Measurements from ENCODE around the gene VCP.

The VCP gene

DNA sequence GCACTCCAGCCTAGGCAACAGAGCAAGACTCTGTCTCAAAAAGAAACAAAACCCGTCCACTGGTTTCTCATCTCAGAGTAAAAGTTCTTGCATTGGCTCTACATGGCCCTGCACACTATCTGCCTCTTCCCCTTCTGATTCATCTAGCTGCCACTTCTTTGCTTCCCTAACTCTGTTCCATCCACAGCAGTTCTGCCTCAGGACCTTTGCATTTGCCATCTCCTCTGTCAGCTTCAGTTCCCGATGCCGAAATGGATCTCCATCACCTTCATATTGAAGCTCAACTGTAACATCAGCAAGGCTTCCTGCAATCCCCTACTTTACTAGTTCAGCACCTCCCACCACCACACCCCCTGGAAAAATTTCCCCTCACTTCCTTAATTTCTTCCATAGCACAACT is 25.1 kb upstream of the VCP start:
- peaks cover 12% of the 10 kb centered on the region for H3K36me3 ChIP-seq (ENCODE audit: control insufficient read depth, insufficient read depth, low read length)

DNA sequence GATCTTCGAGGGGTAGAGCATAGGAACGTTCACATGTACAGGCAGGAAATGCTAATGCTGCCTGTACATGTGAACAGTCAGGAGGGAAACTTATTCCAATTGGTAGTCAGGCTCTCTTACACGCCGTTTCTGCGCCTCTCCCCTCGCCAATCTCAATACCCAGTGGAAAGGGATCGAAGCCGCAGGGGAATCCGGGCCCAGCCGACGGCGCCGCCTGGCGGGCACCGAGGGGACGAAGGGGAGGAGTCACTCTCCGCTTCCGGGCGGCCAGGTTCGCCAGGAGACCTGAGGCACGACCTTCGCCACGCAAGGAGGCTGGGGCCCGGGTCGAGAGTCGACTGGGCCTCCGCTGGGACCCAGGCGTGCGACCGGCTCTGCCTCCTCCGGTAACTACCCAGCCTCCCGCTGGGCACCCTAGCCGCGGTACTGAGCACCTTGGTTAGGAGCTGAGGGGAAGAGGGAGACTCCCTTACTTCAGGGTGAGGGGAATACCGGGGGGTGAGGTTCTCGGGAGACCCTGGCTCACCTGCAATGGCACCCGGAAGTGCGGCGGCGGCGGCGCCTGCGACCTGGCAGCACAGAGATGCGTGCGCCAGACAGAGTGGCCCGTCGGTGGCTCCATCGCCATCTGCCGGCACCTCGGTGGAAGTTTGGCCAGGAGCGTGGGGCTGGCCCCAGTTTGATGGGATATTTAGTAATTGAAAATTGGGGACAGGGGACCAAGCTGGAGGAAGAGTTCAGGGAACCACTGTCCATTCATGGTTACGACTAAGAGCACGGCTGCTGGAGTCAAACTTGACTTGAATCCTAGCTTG is 23.8 kb upstream of the VCP start, which contains the start of gene PIGO:
Gene PIGO, minus strand, starts transcription at position 557 of the 815 bp plus-strand sequence. CDS start 1,026 bp downstream, outside the sequence.
- H3K9ac ChIP-seq (ENCODE audit: low read depth, low read length): peak within 1 kb of the TSS; percentile 96
- no peaks in the 10 kb centered on the region for H3K27me3 ChIP-seq (ENCODE audit: control insufficient read depth, insufficient read depth, low read length)
- peaks cover 25% of the 10 kb centered on the region for H3K36me3 ChIP-seq (ENCODE audit: control insufficient read depth, insufficient read depth, low read length)
- H3K9me3 ChIP-seq (ENCODE audit: control insufficient read depth, insufficient read depth, low read length): no peaks in the 10 kb centered on the region
- peak within 1 kb of the TSS; percentile 96 for H3K4me3 ChIP-seq (ENCODE audit: low read depth, low read length)
- no peaks in the 10 kb centered on the region for H3K4me1 ChIP-seq (ENCODE audit: control insufficient read depth, insufficient read depth, low read length)

More for the DNA sequence above, 25.1 kb upstream of the VCP start:
- H3K9ac ChIP-seq (ENCODE audit: low read depth, low read length): no peak overlapping the region
- H3K4me3 ChIP-seq (ENCODE audit: low read depth, low read length): no peak overlapping the region
- H3K27me3 ChIP-seq (ENCODE audit: control insufficient read depth, insufficient read depth, low read length): no peaks in the 10 kb centered on the region
- no peaks in the 10 kb centered on the region for H3K9me3 ChIP-seq (ENCODE audit: control insufficient read depth, insufficient read depth, low read length)
- H3K4me1 ChIP-seq (ENCODE audit: control insufficient read depth, insufficient read depth, low read length): peaks cover 2% of the 10 kb centered on the region

DNA sequence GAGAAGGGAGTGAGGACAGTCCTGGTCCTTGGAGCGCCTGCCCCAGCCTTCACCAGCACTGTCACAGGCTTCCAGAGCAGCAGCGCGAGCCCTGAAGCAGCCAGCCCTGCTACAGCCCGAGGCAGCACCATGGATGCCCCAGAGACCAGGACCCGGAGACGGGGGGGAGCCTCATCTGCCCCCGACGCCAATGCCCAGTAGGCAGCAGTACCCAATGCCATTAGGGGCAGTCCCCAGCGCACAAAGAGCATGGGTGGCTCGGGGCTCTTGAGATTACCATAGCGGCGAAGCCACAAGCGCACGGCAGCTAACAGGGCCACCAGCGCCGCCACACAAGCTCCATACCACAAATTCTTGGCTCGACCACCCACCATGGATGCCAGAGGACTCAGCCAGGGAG is 19.1 kb upstream of the VCP start:
- H3K4me1 ChIP-seq (ENCODE audit: control insufficient read depth, insufficient read depth, low read length): no peaks in the 10 kb centered on the region
- H3K36me3 ChIP-seq (ENCODE audit: control insufficient read depth, insufficient read depth, low read length): peaks cover 35% of the 10 kb centered on the region
- H3K9me3 ChIP-seq (ENCODE audit: control insufficient read depth, insufficient read depth, low read length): no peaks in the 10 kb centered on the region
- no peak overlapping the region for H3K4me3 ChIP-seq (ENCODE audit: low read depth, low read length)
- H3K9ac ChIP-seq (ENCODE audit: low read depth, low read length): no peak overlapping the region
- no peaks in the 10 kb centered on the region for H3K27me3 ChIP-seq (ENCODE audit: control insufficient read depth, insufficient read depth, low read length)

DNA sequence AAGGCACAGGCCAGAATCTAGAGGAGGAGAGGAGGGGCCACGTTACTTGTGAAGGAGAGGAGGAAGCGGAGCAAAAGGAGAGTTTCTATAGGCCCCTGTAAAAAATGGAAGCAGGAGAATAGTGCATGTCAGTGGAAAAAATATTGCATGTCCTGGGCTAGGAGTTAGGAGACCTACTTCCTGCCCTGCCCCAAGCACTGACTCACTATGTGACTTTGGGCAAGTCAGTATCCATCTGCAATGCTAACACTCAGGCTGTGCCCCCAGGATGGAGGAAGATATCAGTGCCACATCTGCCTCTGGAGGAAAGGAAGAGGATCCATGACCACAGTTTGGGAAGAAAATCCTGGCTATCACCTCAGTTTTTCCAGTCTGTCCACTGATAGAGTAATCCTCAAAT is 17.0 kb upstream of the VCP start:
- H3K9me3 ChIP-seq (ENCODE audit: control insufficient read depth, insufficient read depth, low read length): no peaks in the 10 kb centered on the region
- H3K9ac ChIP-seq (ENCODE audit: low read depth, low read length): no peak overlapping the region
- no peaks in the 10 kb centered on the region for H3K27me3 ChIP-seq (ENCODE audit: control insufficient read depth, insufficient read depth, low read length)
- H3K4me3 ChIP-seq (ENCODE audit: low read depth, low read length): no peak overlapping the region
- no peaks in the 10 kb centered on the region for H3K4me1 ChIP-seq (ENCODE audit: control insufficient read depth, insufficient read depth, low read length)
- H3K36me3 ChIP-seq (ENCODE audit: control insufficient read depth, insufficient read depth, low read length): peaks cover 35% of the 10 kb centered on the region

DNA sequence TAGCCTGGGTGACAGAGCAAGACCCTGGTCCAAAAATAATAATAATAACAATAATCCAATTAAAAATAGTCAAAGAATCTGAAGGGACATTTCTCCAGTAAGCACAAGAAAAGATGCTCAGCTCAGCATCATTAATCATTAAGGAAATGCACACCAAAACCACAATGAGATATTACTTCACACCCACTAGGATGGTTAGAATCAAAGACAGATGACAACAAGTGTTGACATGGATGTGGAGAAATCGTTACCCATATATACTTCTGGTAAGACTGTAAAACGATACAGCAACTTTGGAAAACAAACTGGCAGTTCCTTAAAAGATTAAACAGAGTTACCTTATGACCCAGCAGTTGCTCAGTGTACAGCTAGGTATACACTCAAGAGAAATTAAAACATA is 12.7 kb upstream of the VCP start:
- H3K4me3 ChIP-seq (ENCODE audit: low read depth, low read length): no peak overlapping the region
- H3K9me3 ChIP-seq (ENCODE audit: control insufficient read depth, insufficient read depth, low read length): no peaks in the 10 kb centered on the region
- peaks cover 10% of the 10 kb centered on the region for H3K36me3 ChIP-seq (ENCODE audit: control insufficient read depth, insufficient read depth, low read length)
- no peak overlapping the region for H3K9ac ChIP-seq (ENCODE audit: low read depth, low read length)
- no peaks in the 10 kb centered on the region for H3K27me3 ChIP-seq (ENCODE audit: control insufficient read depth, insufficient read depth, low read length)
- H3K4me1 ChIP-seq (ENCODE audit: control insufficient read depth, insufficient read depth, low read length): no peaks in the 10 kb centered on the region

DNA sequence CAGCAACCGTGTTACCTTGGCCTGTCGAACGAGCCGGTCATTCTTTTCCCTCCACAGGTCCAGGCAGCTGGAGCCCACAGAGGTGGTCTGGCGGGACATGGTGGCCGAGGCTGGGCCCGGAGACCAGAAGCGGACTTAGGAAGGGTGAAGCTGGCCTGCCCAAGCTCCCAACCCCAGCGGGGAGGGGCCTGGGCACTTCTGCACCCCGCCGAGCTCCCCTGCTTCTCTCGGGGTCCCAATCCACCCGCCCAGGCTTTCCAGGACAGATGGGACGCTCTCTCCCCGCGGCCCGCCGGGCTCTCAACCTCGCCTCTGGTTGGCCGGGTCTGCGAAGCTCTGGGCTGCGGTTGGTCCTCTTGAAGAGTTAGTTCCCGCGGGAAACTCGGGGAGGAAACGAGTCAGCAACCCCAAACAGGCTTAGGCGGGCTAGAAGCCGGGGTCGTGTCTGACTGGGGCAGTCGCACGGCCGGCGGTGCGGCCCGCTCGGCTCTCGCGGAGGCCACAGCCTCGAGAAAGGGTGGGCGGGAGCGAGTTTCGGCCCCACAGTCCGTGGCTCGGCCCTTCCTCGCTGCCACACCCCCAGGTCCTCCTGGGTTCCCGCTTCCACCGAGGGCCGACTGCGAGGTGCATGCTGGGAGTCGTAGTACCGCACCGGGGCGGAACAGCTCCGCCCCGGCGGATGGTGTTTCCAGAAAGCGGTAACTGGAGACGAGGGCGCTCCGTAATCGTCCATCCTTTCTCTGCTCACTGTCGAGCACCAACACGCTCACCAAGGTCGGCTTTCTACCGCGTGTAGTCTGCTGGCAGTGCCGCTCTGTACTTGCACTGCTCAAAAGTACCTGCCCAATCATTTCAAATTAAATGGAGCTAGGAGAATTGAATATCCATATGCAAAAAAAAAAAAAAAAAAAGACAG is 7.3 kb upstream of the VCP start, which contains the start of gene FANCG:
Gene FANCG, minus strand, starts transcription at position 517 of the 916 bp plus-strand sequence. Its CDS starts 418 bp downstream, at position 99.
- peak within 1 kb of the TSS; percentile 98 for H3K4me3 ChIP-seq (ENCODE audit: low read depth, low read length)

DNA sequence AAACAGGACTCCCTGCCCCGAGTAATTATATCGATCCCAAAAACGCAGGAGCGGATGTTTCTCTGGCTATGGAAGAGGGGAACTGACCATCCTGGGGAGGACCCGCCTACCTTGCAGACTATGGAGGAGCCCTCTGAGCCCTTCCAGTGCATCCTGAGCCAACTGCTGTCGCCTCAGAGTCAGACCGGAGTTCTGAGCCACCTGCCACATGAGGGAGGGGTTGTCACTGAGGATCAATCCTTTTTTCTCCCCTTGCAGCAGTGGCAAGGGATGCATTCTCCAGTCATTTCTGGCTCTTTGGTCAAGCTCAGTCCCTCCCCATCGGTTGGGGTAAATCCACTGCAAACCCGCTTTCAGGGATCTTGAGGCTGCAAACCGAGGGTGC is 6.6 kb upstream of the VCP start:
- H3K36me3 ChIP-seq (ENCODE audit: control insufficient read depth, insufficient read depth, low read length): peaks cover 28% of the 10 kb centered on the region
- H3K4me3 ChIP-seq (ENCODE audit: low read depth, low read length): peak overlapping the region; percentile 98
- no peaks in the 10 kb centered on the region for H3K27me3 ChIP-seq (ENCODE audit: control insufficient read depth, insufficient read depth, low read length)
- no peaks in the 10 kb centered on the region for H3K9me3 ChIP-seq (ENCODE audit: control insufficient read depth, insufficient read depth, low read length)
- H3K9ac ChIP-seq (ENCODE audit: low read depth, low read length): peak overlapping the region; percentile 88
- H3K4me1 ChIP-seq (ENCODE audit: control insufficient read depth, insufficient read depth, low read length): peaks cover 8% of the 10 kb centered on the region

More for the DNA sequence above, 7.3 kb upstream of the VCP start, which contains the start of gene FANCG:
- Histone ChIP-seq H3K9me3 (ENCODE audit: control insufficient read depth, insufficient read depth, low read length) (no peaks in the 10 kb centered on the region), H3K4me1 (ENCODE audit: control insufficient read depth, insufficient read depth, low read length) (peaks cover 8% of the 10 kb centered on the region), H3K36me3 (ENCODE audit: control insufficient read depth, insufficient read depth, low read length) (peaks cover 21% of the 10 kb centered on the region), H3K27me3 (ENCODE audit: control insufficient read depth, insufficient read depth, low read length) (no peaks in the 10 kb centered on the region), H3K9ac (ENCODE audit: low read depth, low read length) (peak within 1 kb of the TSS; percentile 88)

DNA sequence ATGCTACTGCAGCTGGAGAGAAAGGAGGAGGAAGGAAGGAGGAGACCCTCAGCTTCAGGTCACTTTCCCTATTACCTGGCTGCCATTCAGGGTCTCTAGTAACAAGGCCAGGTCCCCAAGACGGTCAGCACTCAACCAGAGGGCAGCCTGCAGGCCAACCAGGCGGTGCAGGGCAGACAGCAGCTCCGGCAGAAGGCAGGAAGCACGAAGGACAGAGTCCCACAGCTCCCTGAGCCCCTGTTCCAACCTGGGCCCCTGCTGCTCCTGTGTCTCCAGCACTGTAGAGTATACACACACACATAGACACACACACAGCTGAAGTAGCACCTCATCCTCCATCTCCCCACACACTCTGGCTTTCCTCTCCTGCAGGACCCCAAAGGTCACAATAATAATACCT is 5.6 kb upstream of the VCP start:
- H3K4me1 ChIP-seq (ENCODE audit: control insufficient read depth, insufficient read depth, low read length): peaks cover 8% of the 10 kb centered on the region
- peak overlapping the region; percentile 14 for H3K9ac ChIP-seq (ENCODE audit: low read depth, low read length)
- no peaks in the 10 kb centered on the region for H3K9me3 ChIP-seq (ENCODE audit: control insufficient read depth, insufficient read depth, low read length)
- H3K4me3 ChIP-seq (ENCODE audit: low read depth, low read length): peak overlapping the region; percentile 98
- H3K27me3 ChIP-seq (ENCODE audit: control insufficient read depth, insufficient read depth, low read length): no peaks in the 10 kb centered on the region
- peaks cover 30% of the 10 kb centered on the region for H3K36me3 ChIP-seq (ENCODE audit: control insufficient read depth, insufficient read depth, low read length)

DNA sequence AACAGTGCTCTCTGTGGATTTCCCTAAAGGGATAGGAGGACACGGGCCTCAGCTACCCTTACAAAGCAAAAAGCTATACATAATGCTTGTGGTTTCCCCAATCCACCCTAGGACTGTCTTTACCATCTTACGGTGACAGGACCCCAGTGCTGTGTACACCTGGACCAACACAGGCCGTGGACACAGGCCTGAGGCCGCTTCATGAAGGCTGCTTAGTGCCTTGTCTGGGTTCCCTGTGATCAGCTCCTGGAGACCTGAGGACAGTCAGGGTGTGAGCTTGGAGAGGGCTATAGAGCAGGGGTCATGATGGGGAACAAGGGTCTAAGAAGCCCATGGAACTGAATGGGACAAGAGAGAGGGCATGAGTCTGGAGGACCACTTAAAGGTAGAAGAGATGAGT is 4.4 kb upstream of the VCP start:
- no peaks in the 10 kb centered on the region for H3K27me3 ChIP-seq (ENCODE audit: control insufficient read depth, insufficient read depth, low read length)
- peaks cover 30% of the 10 kb centered on the region for H3K36me3 ChIP-seq (ENCODE audit: control insufficient read depth, insufficient read depth, low read length)
- H3K9ac ChIP-seq (ENCODE audit: low read depth, low read length): no peak overlapping the region
- H3K4me1 ChIP-seq (ENCODE audit: control insufficient read depth, insufficient read depth, low read length): peaks cover 11% of the 10 kb centered on the region
- H3K9me3 ChIP-seq (ENCODE audit: control insufficient read depth, insufficient read depth, low read length): no peaks in the 10 kb centered on the region
- H3K4me3 ChIP-seq (ENCODE audit: low read depth, low read length): no peak overlapping the region

DNA sequence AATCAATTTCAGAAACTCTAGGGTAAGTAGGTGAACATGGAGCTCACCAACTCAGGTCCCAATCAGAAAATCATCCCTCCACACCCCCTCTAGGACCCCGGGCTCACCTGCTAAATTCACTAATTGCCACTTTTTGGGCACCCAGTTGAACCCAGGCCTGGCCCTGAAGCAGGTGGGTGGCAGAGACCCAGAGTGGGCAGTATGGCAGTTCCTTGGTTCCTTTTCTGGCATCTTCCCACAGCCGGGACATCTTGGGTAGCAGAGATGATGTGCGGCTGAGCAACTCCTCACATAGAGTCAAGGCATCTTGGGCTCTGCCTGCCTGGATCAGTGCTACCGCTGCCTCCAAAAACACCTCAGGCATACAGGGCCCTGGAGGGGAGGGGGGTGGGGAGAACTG is 2.9 kb upstream of the VCP start:
- Histone ChIP-seq H3K36me3 (ENCODE audit: control insufficient read depth, insufficient read depth, low read length) (peaks cover 30% of the 10 kb centered on the region), H3K9ac (ENCODE audit: low read depth, low read length) (no peak overlapping the region), H3K4me3 (ENCODE audit: low read depth, low read length) (no peak overlapping the region), H3K9me3 (ENCODE audit: control insufficient read depth, insufficient read depth, low read length) (no peaks in the 10 kb centered on the region), H3K4me1 (ENCODE audit: control insufficient read depth, insufficient read depth, low read length) (peaks cover 11% of the 10 kb centered on the region), H3K27me3 (ENCODE audit: control insufficient read depth, insufficient read depth, low read length) (no peaks in the 10 kb centered on the region)

DNA sequence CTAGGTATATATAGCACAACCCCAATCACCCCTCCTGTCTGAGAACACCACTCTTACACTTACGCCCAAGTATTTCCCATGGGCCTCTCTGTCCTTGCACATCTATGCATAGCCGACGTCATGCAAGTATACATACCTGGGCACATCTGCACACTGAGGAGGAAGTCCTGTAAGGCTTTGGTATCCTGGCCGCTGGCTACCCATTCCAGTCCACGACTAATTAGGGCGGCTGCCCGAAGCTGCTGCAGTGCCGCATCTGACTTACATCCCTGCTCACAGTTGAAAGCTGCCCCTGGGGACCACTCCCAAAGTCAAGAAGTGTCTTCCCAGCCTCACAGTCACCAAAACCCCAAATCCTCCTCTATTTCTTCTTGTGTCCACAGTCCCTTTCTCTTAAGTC is 2.4 kb upstream of the VCP start:
- Histone ChIP-seq H3K4me3 (ENCODE audit: low read depth, low read length) (no peak overlapping the region), H3K36me3 (ENCODE audit: control insufficient read depth, insufficient read depth, low read length) (peaks cover 30% of the 10 kb centered on the region), H3K9me3 (ENCODE audit: control insufficient read depth, insufficient read depth, low read length) (no peaks in the 10 kb centered on the region), H3K9ac (ENCODE audit: low read depth, low read length) (no peak overlapping the region), H3K27me3 (ENCODE audit: control insufficient read depth, insufficient read depth, low read length) (no peaks in the 10 kb centered on the region), H3K4me1 (ENCODE audit: control insufficient read depth, insufficient read depth, low read length) (peaks cover 15% of the 10 kb centered on the region)

All from iPS-15b (cell line).